GM12878 (cell line): Measurements from ENCODE around the gene PGAP3. TPM values are rescaled to one million over a fixed set of nuclear protein-coding genes. Genes with fewer than 3 reads are reported as not detected.

Experiments used
- ATAC-seq: fragments of 200-7000 bp; cut with Tn5 transposase; 3 replicates; pipeline ENCODE4 v1.9.1; 2020; ENCODE audit warnings: mild to moderate bottlenecking, moderate library complexity
- BruUV-seq: library from RNA; stranded (reverse); fragments of 400-500 nt; replicated peaks from 2 replicates; lab custom pipeline; 2021; lab: Mats Ljungman, UMichigan
- CTCF ChIA-PET: fragments of 300-600 bp; sonication (Branson Sonifier 250); formaldehyde crosslinking; extraction: SDS; loops from one replicate; lab custom pipeline; 2021; ENCODE audit warnings: inconsistent platforms; lab: Yijun Ruan, JAX
- POLR2A ChIA-PET: fragments of 350-600 bp; formaldehyde crosslinking; extraction: SDS; loops from one replicate; lab custom pipeline; 2021; ENCODE audit warnings: inconsistent platforms; lab: Charles Lee
- RAD21 ChIA-PET: fragments of 300-600 bp; sonication (Branson Sonifier 250); formaldehyde crosslinking; loops from one replicate; lab custom pipeline; 2023; ENCODE audit warnings: antibody characterized with exemption; ENCODE audit not compliant: unreplicated experiment; lab: Charles Lee
- SMC1A ChIA-PET: fragments of 300-600 bp; sonication (Branson Sonifier 250); formaldehyde crosslinking; loops from one replicate; lab custom pipeline; 2023; ENCODE audit not compliant: unreplicated experiment, uncharacterized antibody; lab: Charles Lee
- DNase-seq: peaks from one replicate; pipeline ENCODE4 v3.0.0-alpha.2; 2011; ENCODE audit warnings: low read depth, low spot score
- FAIRE-seq: peaks from 3 replicates; lab custom pipeline; 2011; peaks lifted over from hg19 to GRCh38; lab: Jason Lieb, UNC
- H2AFZ ChIP-seq: 2 replicates; pipeline ENCODE4 v1.6.0; 2011; ENCODE audit warnings: low read depth, low read length, control low read depth; ENCODE audit not compliant: control insufficient read depth
- H3K27ac ChIP-seq: 2 replicates; pipeline ENCODE4 v1.5.1; 2011; ENCODE audit warnings: control low read depth; ENCODE audit not compliant: control insufficient read depth, insufficient read depth
- H3K27me3 ChIP-seq, 2 experiments: replicated peaks in 1 of 2; 2 replicates each; pipeline versions ENCODE4 v1.6.0 to v1.6.1; 2011; ENCODE audit warnings: low read length in 1 of 2; ENCODE audit not compliant: control insufficient read depth in 2 of 2, insufficient read depth in 2 of 2
- H3K36me3 ChIP-seq, 2 experiments: 2 replicates each; pipeline ENCODE4 v1.5.1; 2011; ENCODE audit warnings: low read length in 1 of 2; ENCODE audit not compliant: control insufficient read depth in 2 of 2, insufficient read depth in 2 of 2
- H3K4me1 ChIP-seq: 2 replicates; pipeline ENCODE4 v1.6.1; 2011; ENCODE audit warnings: mild to moderate bottlenecking, low read length, moderate library complexity, mixed read lengths; ENCODE audit not compliant: control insufficient read depth, insufficient read depth
- H3K4me2 ChIP-seq: 2 replicates; pipeline ENCODE4 v1.6.0; 2011; ENCODE audit warnings: control low read depth; ENCODE audit not compliant: control insufficient read depth, insufficient read depth
- H3K4me3 ChIP-seq: fragments of 200-600 bp; sonication (generic); 2 replicates; pipeline ENCODE4 v1.5.1; 2016
- H3K79me2 ChIP-seq: 2 replicates; pipeline ENCODE4 v1.6.0; 2011; ENCODE audit warnings: low read length; ENCODE audit not compliant: control insufficient read depth, insufficient read depth
- H3K9ac ChIP-seq: 2 replicates; pipeline ENCODE4 v1.8.0; 2011; ENCODE audit warnings: low read length, control low read depth, mixed read lengths; ENCODE audit not compliant: control insufficient read depth, insufficient read depth
- H3K9me3 ChIP-seq: replicated peaks from 3 replicates; pipeline ENCODE4 v1.5.1; 2011; ENCODE audit warnings: mild to moderate bottlenecking, low read length; ENCODE audit not compliant: control insufficient read depth, insufficient read depth
- H4K20me1 ChIP-seq: 2 replicates; pipeline ENCODE4 v1.6.0; 2011; ENCODE audit not compliant: control insufficient read depth, insufficient read depth
- NR2F1 ChIP-seq: fragments of 450-650 bp; conservative IDR thresholded peaks from 2 replicates; pipeline ENCODE4 v1.6.1; 2017; ENCODE audit warnings: mild to moderate bottlenecking
- SUPT20H ChIP-seq: IDR thresholded peaks from 2 replicates; pipeline ENCODE4 v1.6.1; 2011; ENCODE audit warnings: low read depth, mild to moderate bottlenecking, low read length, moderate library complexity, borderline replicate concordance; ENCODE audit not compliant: control insufficient read depth
- WGBS: methylation state at CpG from one replicate; pipeline ENCODE4 v1.1.6; 2016; ENCODE audit warnings: low lambda C conversion rate; ENCODE audit not compliant: insufficient replicate concordance, insufficient coverage; ENCODE audit errors: missing lambda C conversion rate; 5-methylcytosine and 5-hydroxymethylcytosine counted together
- in situ Hi-C: fragments of 300-500 bp; cut with MboI; formaldehyde crosslinking; loops from 9 replicates; pipeline ENCODE4 v1.14.3; 2018; ENCODE audit warnings: mixed read lengths
- intact Hi-C: fragments of 100-400 bp; cut with micrococcal nuclease; formaldehyde crosslinking; loops from one replicate; pipeline ENCODE4 v1.14.2; 2022; ENCODE audit not compliant: unreplicated experiment
- polyA plus RNA-seq, 11 experiments: library from polyadenylated mRNA; depleted of rRNA in 4 of 11; unstranded in 6 of 11; stranded (reverse) in 5 of 11; fragments of >200 nt; fragmentation: Nextera tagmentation in 4 of 11; fragmentation: Illumina TruSeq in 1 of 11; extraction: Ambion mirVana in 4 of 11; extraction: Trizol in 1 of 11; gene quantifications; 1 replicate in 1 of 11; 2 replicates in 10 of 11; pipeline versions ENCODE4 v1.2.1 to v1.2.3, GENCODE V29; 2011 to 2016; ENCODE audit warnings: inconsistent platforms in 2 of 11, missing spikeins in 2 of 11, low read depth in 1 of 11
- total RNA-seq, 4 experiments: library from RNA; depleted of rRNA in 3 of 4; stranded (reverse); fragments of >200 nt in 3 of 4; fragmentation: Illumina TruSeq in 1 of 4; extraction: Trizol in 1 of 4; gene quantifications; 2 replicates each; pipeline versions ENCODE4 v1.2.1 to v1.2.3, GENCODE V29; 2013 to 2021
- TF ChIP-seq, protein P1 (sequence below): fragments of 450-650 bp; IDR thresholded peaks from 2 replicates; pipeline ENCODE4 v1.6.1; 2016; ENCODE audit warnings: mild to moderate bottlenecking
- TF ChIP-seq, protein P2 (sequence below): fragments of 150-350 bp; IDR thresholded peaks from 2 replicates; pipeline ENCODE4 v1.6.1; 2016; ENCODE audit warnings: low read depth, low read length

PGAP3 gene
- total and polyA plus RNA-seq, 10 of the 15 experiments (the other 5 are each of a cell fraction or from before 2014, with no cell fraction given) = 0.21 to 10.0 (median 5.3) TPM

DNA sequence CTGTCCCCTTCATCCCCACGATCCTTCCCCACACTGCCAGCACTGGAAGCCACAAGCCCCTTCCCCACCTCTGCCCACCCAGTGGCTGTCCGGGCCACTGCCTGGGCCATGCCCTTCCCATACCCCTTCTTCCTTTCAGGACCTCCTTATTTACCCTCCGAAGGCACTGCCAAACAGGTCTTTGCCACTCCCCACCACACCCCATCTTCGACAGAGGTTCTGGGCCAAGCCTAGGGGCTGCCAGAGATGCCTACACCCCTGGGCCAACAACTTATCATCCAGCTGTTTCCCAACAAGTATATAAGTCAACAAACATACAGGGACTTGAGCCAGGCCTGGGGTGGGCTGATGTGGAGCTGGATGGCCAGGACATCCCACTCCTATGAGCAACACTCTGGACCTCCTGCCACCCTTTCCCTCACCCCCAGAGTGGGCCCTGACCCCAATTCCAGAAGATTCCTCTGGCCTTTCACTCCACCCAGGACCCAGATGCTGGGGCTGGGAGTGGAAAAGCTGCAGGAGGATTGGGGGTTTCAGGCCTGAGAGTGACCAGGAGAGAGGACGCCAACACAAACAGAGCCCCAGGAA lies 62.6 kb downstream of the PGAP3 start:
- FAIRE-seq = no peak
- H3K27ac ChIP-seq = no peak overlapping the region
- no peaks in the 10 kb centered on the region for H3K9me3 ChIP-seq
- no peak overlapping the region for H3K4me2 ChIP-seq
- peaks cover 7 to 8% of the 10 kb centered on the region in 2 experiments for H3K27me3 ChIP-seq
- SMC1A ChIA-PET = interaction anchor here (1.0 to 5.4 kb wide), 2 partner anchors 77 to 128 kb away, joined by 3 to 36 read pairs; no protein-coding TSS in a partner anchor
- TF ChIP-seq, protein P1, sequence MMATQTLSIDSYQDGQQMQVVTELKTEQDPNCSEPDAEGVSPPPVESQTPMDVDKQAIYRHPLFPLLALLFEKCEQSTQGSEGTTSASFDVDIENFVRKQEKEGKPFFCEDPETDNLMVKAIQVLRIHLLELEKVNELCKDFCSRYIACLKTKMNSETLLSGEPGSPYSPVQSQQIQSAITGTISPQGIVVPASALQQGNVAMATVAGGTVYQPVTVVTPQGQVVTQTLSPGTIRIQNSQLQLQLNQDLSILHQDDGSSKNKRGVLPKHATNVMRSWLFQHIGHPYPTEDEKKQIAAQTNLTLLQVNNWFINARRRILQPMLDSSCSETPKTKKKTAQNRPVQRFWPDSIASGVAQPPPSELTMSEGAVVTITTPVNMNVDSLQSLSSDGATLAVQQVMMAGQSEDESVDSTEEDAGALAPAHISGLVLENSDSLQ = no peak
- TF ChIP-seq, protein P2, sequence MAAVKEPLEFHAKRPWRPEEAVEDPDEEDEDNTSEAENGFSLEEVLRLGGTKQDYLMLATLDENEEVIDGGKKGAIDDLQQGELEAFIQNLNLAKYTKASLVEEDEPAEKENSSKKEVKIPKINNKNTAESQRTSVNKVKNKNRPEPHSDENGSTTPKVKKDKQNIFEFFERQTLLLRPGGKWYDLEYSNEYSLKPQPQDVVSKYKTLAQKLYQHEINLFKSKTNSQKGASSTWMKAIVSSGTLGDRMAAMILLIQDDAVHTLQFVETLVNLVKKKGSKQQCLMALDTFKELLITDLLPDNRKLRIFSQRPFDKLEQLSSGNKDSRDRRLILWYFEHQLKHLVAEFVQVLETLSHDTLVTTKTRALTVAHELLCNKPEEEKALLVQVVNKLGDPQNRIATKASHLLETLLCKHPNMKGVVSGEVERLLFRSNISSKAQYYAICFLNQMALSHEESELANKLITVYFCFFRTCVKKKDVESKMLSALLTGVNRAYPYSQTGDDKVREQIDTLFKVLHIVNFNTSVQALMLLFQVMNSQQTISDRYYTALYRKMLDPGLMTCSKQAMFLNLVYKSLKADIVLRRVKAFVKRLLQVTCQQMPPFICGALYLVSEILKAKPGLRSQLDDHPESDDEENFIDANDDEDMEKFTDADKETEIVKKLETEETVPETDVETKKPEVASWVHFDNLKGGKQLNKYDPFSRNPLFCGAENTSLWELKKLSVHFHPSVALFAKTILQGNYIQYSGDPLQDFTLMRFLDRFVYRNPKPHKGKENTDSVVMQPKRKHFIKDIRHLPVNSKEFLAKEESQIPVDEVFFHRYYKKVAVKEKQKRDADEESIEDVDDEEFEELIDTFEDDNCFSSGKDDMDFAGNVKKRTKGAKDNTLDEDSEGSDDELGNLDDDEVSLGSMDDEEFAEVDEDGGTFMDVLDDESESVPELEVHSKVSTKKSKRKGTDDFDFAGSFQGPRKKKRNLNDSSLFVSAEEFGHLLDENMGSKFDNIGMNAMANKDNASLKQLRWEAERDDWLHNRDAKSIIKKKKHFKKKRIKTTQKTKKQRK = no peak
- no peak for TF ChIP-seq NR2F1
- TF ChIP-seq SUPT20H = no peak
- intact Hi-C loops = no loop called here
- POLR2A ChIA-PET = no interaction called here
- H2AFZ ChIP-seq = no peak overlapping the region
- DNase-seq = no peak
- H3K9ac ChIP-seq = no peak overlapping the region
- RAD21 ChIA-PET = interaction anchor here (1.1 to 1.2 kb wide), 2 partner anchors 77 to 128 kb away, joined by 4 read pairs; no protein-coding TSS in a partner anchor
- CTCF ChIA-PET = interaction anchor here (0.6 to 8.9 kb wide), 9 partner anchors 12 to 355 kb away, joined by 3 to 225 read pairs (median 7); partner anchors contain the start of genes MIEN1, PNMT, PSMD3 and STARD3
- H3K36me3 ChIP-seq = no peaks in the 10 kb centered on the region
- H3K79me2 ChIP-seq = no peaks in the 10 kb centered on the region
- WGBS = 26% methylated on average over 4 of the region's 5 CpGs
- no peak overlapping the region for H3K4me3 ChIP-seq
- in situ Hi-C loops = no loop called here
- no peak for ATAC-seq
- no TSS peak for BruUV-seq
- no peaks in the 10 kb centered on the region for H4K20me1 ChIP-seq
- peaks cover 5% of the 10 kb centered on the region for H3K4me1 ChIP-seq
